Astrocyte (in vitro differentiated cells and primary cell): ENCODE measurements around the gene GNAI2.

Source experiments
- CTCF ChIP-seq: IDR thresholded peaks from 2 replicates; pipeline ENCODE4 v1.5.1; 2011; ENCODE audit warnings: low read depth, mild to moderate bottlenecking, inconsistent platforms, low read length, moderate library complexity; ENCODE audit not compliant: insufficient read depth
- EZH2 ChIP-seq: IDR thresholded peaks from 2 replicates; pipeline ENCODE4 v1.6.1; 2012; ENCODE audit warnings: mild to moderate bottlenecking, low read length, inconsistent platforms; ENCODE audit not compliant: insufficient read depth

- TF ChIP-seq CTCF (peak; percentile 68), EZH2 (no peak)
Measured at GRCh38 chr3:50260027-50260941, 24.3 kb downstream of the GNAI2 start.
